Measurements from ENCODE around the gene SYCP2. TPM values are rescaled to one million over a fixed set of nuclear protein-coding genes. Genes with fewer than 3 reads are reported as not detected.
A peak's percentile ranks its signal among the peaks of the same experiment; 100 is the strongest.
"Not testable (repeated sequence)": the region's sequence is repeated elsewhere in the genome, so short reads cannot be mapped to it uniquely, and the experiment has no call there.

The SYCP2 gene
- total and polyA plus RNA-seq, 2 experiments from 2014 or later: 1.1 to 1.5 TPM

- Histone ChIP-seq H3K79me2 (no peaks in the 10 kb centered on the region), H3K36me3 (replicated peaks; ENCODE audit: insufficient read depth, low read depth) (no peaks in the 10 kb centered on the region), H3K9me3 (ENCODE audit: low read depth) (no peaks in the 10 kb centered on the region), H3K27ac (no peak within 1 kb of the TSS), H2AFZ (no peak within 1 kb of the TSS), H3K4me1 (ENCODE audit: insufficient read depth) (peaks cover 5% of the 10 kb centered on the region), H3K27me3 (no peaks in the 10 kb centered on the region), H3K4me3 (no peak within 1 kb of the TSS), H4K20me1 (ENCODE audit: insufficient read depth, poor library complexity, severe bottlenecking) (no peaks in the 10 kb centered on the region), H3K4me2 (peak within 1 kb of the TSS; percentile 62), H3K9me2 (replicated peaks; ENCODE audit: insufficient read depth) (no peaks in the 10 kb centered on the region)
- WGBS (ENCODE audit: low lambda C conversion rate, missing lambda C conversion rate): 50% methylated on average over 5 of the region's 5 CpGs
- no peak for DNase-seq (ENCODE audit: low spot score)
- TF ChIP-seq CTCF (IDR thresholded peaks at IDR 0.05; ENCODE audit: poor library complexity) (no peak), EZH2phosphoT487 (IDR thresholded peaks at IDR 0.05; ENCODE audit: low read depth, severe bottlenecking, unreplicated experiment) (no peak), EZH2 (IDR thresholded peaks at IDR 0.05; ENCODE audit: borderline replicate concordance) (no peak)
Observed at GRCh38 chr20:59958123-59958522, 24.7 kb upstream of the SYCP2 start, which contains the start of gene CDH26. CDH26 (plus strand) TSS chr20:59958423; CDS start chr20:59958727, 304 bp downstream.

DNA sequence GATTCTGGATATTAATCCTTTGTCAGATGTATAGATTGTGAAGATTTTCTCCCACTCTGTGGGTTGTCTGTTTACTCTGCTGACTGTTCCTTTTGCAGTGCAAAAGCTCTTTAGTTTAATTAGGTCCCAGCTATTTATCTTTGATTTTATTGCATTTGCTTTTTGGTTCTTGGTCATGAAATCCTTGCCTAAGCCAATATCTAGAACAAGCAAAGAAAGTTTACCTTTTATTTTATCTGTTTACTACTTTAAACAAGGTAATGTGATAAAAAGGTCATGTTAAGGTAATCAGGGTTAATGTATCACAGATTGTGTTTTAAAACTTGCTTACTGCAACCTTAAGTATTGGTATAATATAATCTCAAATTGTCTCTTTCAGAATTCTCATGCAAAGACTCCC, 24.1 kb upstream of the SYCP2 start:
- DNase-seq (ENCODE audit: low spot score); H2AFZ ChIP-seq; H3K36me3 ChIP-seq (replicated peaks; ENCODE audit: insufficient read depth, low read depth); H3K79me2 ChIP-seq; H3K4me3 ChIP-seq; H3K9me3 ChIP-seq (ENCODE audit: low read depth); H3K27ac ChIP-seq; H4K20me1 ChIP-seq (ENCODE audit: insufficient read depth, poor library complexity, severe bottlenecking); H3K4me1 ChIP-seq (ENCODE audit: insufficient read depth); H3K27me3 ChIP-seq; H3K9me2 ChIP-seq (replicated peaks; ENCODE audit: insufficient read depth): not testable (repeated sequence)
- H3K4me2 ChIP-seq: peak overlapping the region; percentile 62

GRCh38 chr20:59955131-59955796, 21.8 kb upstream of the SYCP2 start:
- Histone ChIP-seq H2AFZ (no peak overlapping the region), H3K27me3 (no peaks in the 10 kb centered on the region), H3K36me3 (replicated peaks; ENCODE audit: insufficient read depth, low read depth) (no peaks in the 10 kb centered on the region), H4K20me1 (ENCODE audit: insufficient read depth, poor library complexity, severe bottlenecking) (no peaks in the 10 kb centered on the region), H3K79me2 (no peaks in the 10 kb centered on the region), H3K4me2 (no peak overlapping the region), H3K9me2 (replicated peaks; ENCODE audit: insufficient read depth) (no peaks in the 10 kb centered on the region), H3K4me3 (no peak overlapping the region), H3K4me1 (ENCODE audit: insufficient read depth) (peaks cover 5% of the 10 kb centered on the region), H3K27ac (no peak overlapping the region), H3K9me3 (ENCODE audit: low read depth) (no peaks in the 10 kb centered on the region)
- WGBS (ENCODE audit: low lambda C conversion rate, missing lambda C conversion rate): 80% methylated on average over 8 of the region's 8 CpGs
- peak; percentile 45 for DNase-seq (ENCODE audit: low spot score)
- TF ChIP-seq CTCF (IDR thresholded peaks at IDR 0.05; ENCODE audit: poor library complexity) (peak; percentile 42), EZH2phosphoT487 (IDR thresholded peaks at IDR 0.05; ENCODE audit: low read depth, severe bottlenecking, unreplicated experiment) (no peak)

GRCh38 chr20:59954718-59955117, 21.3 kb upstream of the SYCP2 start:
- H2AFZ ChIP-seq: no peak overlapping the region
- H3K4me3 ChIP-seq: no peak overlapping the region
- H3K36me3 ChIP-seq (replicated peaks; ENCODE audit: insufficient read depth, low read depth): no peaks in the 10 kb centered on the region
- no peak for DNase-seq (ENCODE audit: low spot score)
- TF ChIP-seq EZH2phosphoT487 (IDR thresholded peaks at IDR 0.05; ENCODE audit: low read depth, severe bottlenecking, unreplicated experiment): no peak
- no peaks in the 10 kb centered on the region for H3K79me2 ChIP-seq
- no peak overlapping the region for H3K27ac ChIP-seq
- no peak overlapping the region for H3K4me2 ChIP-seq
- H3K4me1 ChIP-seq (ENCODE audit: insufficient read depth): peaks cover 5% of the 10 kb centered on the region
- WGBS (ENCODE audit: low lambda C conversion rate, missing lambda C conversion rate): 94% methylated on average over 4 of the region's 4 CpGs
- no peaks in the 10 kb centered on the region for H4K20me1 ChIP-seq (ENCODE audit: insufficient read depth, poor library complexity, severe bottlenecking)
- no peaks in the 10 kb centered on the region for H3K27me3 ChIP-seq
- H3K9me2 ChIP-seq (replicated peaks; ENCODE audit: insufficient read depth): no peaks in the 10 kb centered on the region
- H3K9me3 ChIP-seq (ENCODE audit: low read depth): no peaks in the 10 kb centered on the region
